H9 (cell line): ENCODE measurements around the gene MSX2. TPM values are rescaled to one million over a fixed set of nuclear protein-coding genes. Genes with fewer than 3 reads are reported as not detected.
A peak's percentile ranks its signal among the peaks of the same experiment; 100 is the strongest.

Source experiments
- DNase-seq: peaks from one replicate; pipeline ENCODE4 v3.0.0-alpha.2; 2017
- H2AFZ ChIP-seq: one replicate; pipeline ENCODE4 v1.6.1; 2013; ENCODE audit warnings: mild to moderate bottlenecking, low read length, control low read depth, moderate library complexity
- H2AK5ac ChIP-seq: 2 replicates; pipeline ENCODE4 v1.6.1; 2013; ENCODE audit warnings: low read length, control low read depth, mixed read lengths; ENCODE audit not compliant: insufficient read length
- H2BK120ac ChIP-seq: one replicate; pipeline ENCODE4 v1.6.1; 2013; ENCODE audit warnings: low read depth, mild to moderate bottlenecking, low read length, control low read depth, inconsistent platforms; ENCODE audit not compliant: poor library complexity, severe bottlenecking
- H2BK12ac ChIP-seq: 2 replicates; pipeline ENCODE4 v1.6.1; 2013; ENCODE audit warnings: low read length, control low read depth, mixed read lengths, low read depth; ENCODE audit not compliant: insufficient read length
- H2BK15ac ChIP-seq: 2 replicates; pipeline ENCODE4 v1.6.1; 2013; ENCODE audit warnings: low read depth, low read length, control low read depth
- H2BK20ac ChIP-seq: one replicate; pipeline ENCODE4 v1.6.1; 2013; ENCODE audit warnings: low read depth, mild to moderate bottlenecking, low read length, control low read depth, inconsistent platforms; ENCODE audit not compliant: poor library complexity, severe bottlenecking
- H2BK5ac ChIP-seq: 2 replicates; pipeline ENCODE4 v1.6.1; 2013; ENCODE audit warnings: low read length, control low read depth, mixed read lengths; ENCODE audit not compliant: insufficient read length
- H3K14ac ChIP-seq: 2 replicates; pipeline ENCODE4 v1.6.1; 2013; ENCODE audit warnings: low read length, control low read depth; ENCODE audit not compliant: insufficient read depth
- H3K18ac ChIP-seq: 2 replicates; pipeline ENCODE4 v1.6.1; 2013; ENCODE audit warnings: low read depth, mild to moderate bottlenecking, mixed read lengths, low read length, control low read depth; ENCODE audit not compliant: insufficient read length
- H3K23ac ChIP-seq: 2 replicates; pipeline ENCODE4 v1.6.1; 2013; ENCODE audit warnings: low read length, control low read depth, mixed read lengths, low read depth; ENCODE audit not compliant: insufficient read length
- H3K23me2 ChIP-seq: 2 replicates; pipeline ENCODE4 v1.6.1; 2013; ENCODE audit warnings: low read depth, mild to moderate bottlenecking, mixed read lengths, low read length, control low read depth; ENCODE audit not compliant: insufficient read length, poor library complexity, severe bottlenecking
- H3K27ac ChIP-seq: 2 replicates; pipeline ENCODE4 v1.5.1; 2013; ENCODE audit warnings: low read length, control low read depth, mixed read lengths, low read depth; ENCODE audit not compliant: insufficient read length
- H3K27me3 ChIP-seq: 2 replicates; pipeline ENCODE4 v1.6.1; 2013; ENCODE audit warnings: low read length, control low read depth, inconsistent platforms; ENCODE audit not compliant: insufficient read depth
- H3K4ac ChIP-seq: 2 replicates; pipeline ENCODE4 v1.6.1; 2013; ENCODE audit warnings: low read depth, mild to moderate bottlenecking, control low read depth, inconsistent platforms, low read length, moderate library complexity
- H3K4me1 ChIP-seq: 2 replicates; pipeline ENCODE4 v1.6.1; 2013; ENCODE audit warnings: low read length, control low read depth, inconsistent platforms; ENCODE audit not compliant: insufficient read depth
- H3K4me2 ChIP-seq: 2 replicates; pipeline ENCODE4 v1.6.1; 2013; ENCODE audit warnings: low read length, control low read depth, mixed read lengths; ENCODE audit not compliant: insufficient read length, insufficient read depth
- H3K56ac ChIP-seq: 2 replicates; pipeline ENCODE4 v1.6.1; 2013; ENCODE audit warnings: low read depth, mild to moderate bottlenecking, mixed read lengths, low read length, control low read depth; ENCODE audit not compliant: insufficient read length
- H3K79me1 ChIP-seq: 2 replicates; pipeline ENCODE4 v1.6.1; 2013; ENCODE audit warnings: low read depth, mild to moderate bottlenecking, moderate library complexity, low read length, control low read depth, inconsistent platforms; ENCODE audit not compliant: insufficient read depth, poor library complexity, severe bottlenecking
- H3K79me2 ChIP-seq: 2 replicates; pipeline ENCODE4 v1.6.1; 2013; ENCODE audit warnings: low read length, control low read depth, inconsistent platforms; ENCODE audit not compliant: insufficient read depth
- H3K9ac ChIP-seq: 2 replicates; pipeline ENCODE4 v1.6.1; 2013; ENCODE audit warnings: low read length, control low read depth, mixed read lengths; ENCODE audit not compliant: insufficient read length; ENCODE audit errors: extremely low read depth
- H3K9me3 ChIP-seq: one replicate; pipeline ENCODE4 v1.6.1; 2013; ENCODE audit warnings: low read depth, low read length, inconsistent platforms; ENCODE audit not compliant: control insufficient read depth
- H3T11ph ChIP-seq: one replicate; pipeline ENCODE4 v1.6.1; 2013; ENCODE audit warnings: mild to moderate bottlenecking, low read length, control low read depth, inconsistent platforms
- H4K20me1 ChIP-seq: one replicate; pipeline ENCODE4 v1.6.1; 2013; ENCODE audit not compliant: control insufficient read depth, insufficient read length, insufficient read depth
- H4K5ac ChIP-seq: 2 replicates; pipeline ENCODE4 v1.6.1; 2013; ENCODE audit warnings: low read depth, mild to moderate bottlenecking, mixed read lengths, low read length, control low read depth; ENCODE audit not compliant: insufficient read length
- H4K8ac ChIP-seq: replicated peaks from 2 replicates; pipeline ENCODE4 v1.6.1; 2013; ENCODE audit warnings: low read length, control low read depth, mixed read lengths, low read depth; ENCODE audit not compliant: insufficient read length
- H4K91ac ChIP-seq: 2 replicates; pipeline ENCODE4 v1.6.1; 2013; ENCODE audit warnings: low read depth, mild to moderate bottlenecking, moderate library complexity, mixed read lengths, low read length, control low read depth; ENCODE audit not compliant: insufficient read length
- H3K27ac Mint-ChIP-seq, 3 experiments: 2 replicates in 2 of 3; 3 replicates in 1 of 3; pipeline ENCODE4 v1.8.0; 2020 to 2021; ENCODE audit warnings: mixed read lengths in 3 of 3, mild to moderate bottlenecking in 1 of 3, moderate library complexity in 1 of 3
- H3K27me3 Mint-ChIP-seq: 2 replicates; pipeline ENCODE4 v1.8.0; 2021; ENCODE audit warnings: low read depth, mild to moderate bottlenecking, moderate library complexity, mixed read lengths
- H3K36me3 Mint-ChIP-seq, 3 experiments: 2 replicates in 2 of 3; 3 replicates in 1 of 3; pipeline ENCODE4 v1.8.0; 2020 to 2021; ENCODE audit warnings: low read depth in 3 of 3, mixed read lengths in 3 of 3; ENCODE audit not compliant: insufficient read depth in 1 of 3
- H3K4me1 Mint-ChIP-seq, 2 experiments: 2 replicates each; pipeline ENCODE4 v1.8.0; 2020; ENCODE audit warnings: mixed read lengths in 2 of 2
- H3K4me3 Mint-ChIP-seq, 2 experiments: 2 replicates in 1 of 2; 3 replicates in 1 of 2; pipeline ENCODE4 v1.8.0; 2020 to 2021; ENCODE audit warnings: mild to moderate bottlenecking in 2 of 2, mixed read lengths in 2 of 2, moderate library complexity in 1 of 2
- H3K9me3 Mint-ChIP-seq, 2 experiments: 2 replicates in 1 of 2; 3 replicates in 1 of 2; pipeline ENCODE4 v1.8.0; 2020; ENCODE audit warnings: mild to moderate bottlenecking in 2 of 2, mixed read lengths in 2 of 2, moderate library complexity in 1 of 2
- CTCF ChIP-seq: fragments of 200-600 bp; sonication (generic); conservative IDR thresholded peaks from 3 replicates; pipeline ENCODE4 v1.8.0; 2021; ENCODE audit warnings: antibody characterized with exemption, mild to moderate bottlenecking
- WGBS: extraction: QIAGEN DNeasy Blood & Tissue Kit; methylation state at CpG from one replicate; pipeline ENCODE4 v1.1.7; 2013; ENCODE audit warnings: missing lambda C conversion rate, low lambda C conversion rate, mixed read lengths; ENCODE audit not compliant: insufficient read length; ENCODE audit errors: extremely low coverage; 5-methylcytosine and 5-hydroxymethylcytosine counted together
- total RNA-seq: library from RNA; stranded (reverse); gene quantifications from 2 replicates; pipeline ENCODE4 v1.2.1, GENCODE V29; 2021

MSX2 gene
- total RNA-seq, 1 experiment from 2014 or later: 0.35 TPM

GRCh38 chr5:174721530-174722432 is 2.6 kb upstream of the MSX2 start:
- H2BK15ac ChIP-seq: no peak overlapping the region
- no peak overlapping the region for H4K5ac ChIP-seq
- no peak overlapping the region for H3K14ac ChIP-seq
- H2BK120ac ChIP-seq: no peak overlapping the region
- TF ChIP-seq CTCF: no peak
- H3K4me1 ChIP-seq: peaks cover 2% of the 10 kb centered on the region; the same call in 1 of the 2 replicates
- Mint-ChIP-seq H3K27me3 (peaks cover 97% of the 10 kb centered on the region), H3K9me3 (no peaks in the 10 kb centered on the region; a peak in 1 of 5 replicates), H3K36me3 (peaks cover 0 to 1% (median 0%) of the 10 kb centered on the region in 3 experiments; a peak in 1 of 7 replicates), H3K4me1 (peaks cover 36 to 46% of the 10 kb centered on the region in 2 experiments), H3K4me3 (peak overlapping the region; percentile 50 to 75), H3K27ac (no peak overlapping the region)
- H2BK20ac ChIP-seq: no peak overlapping the region
- WGBS: no CpG with 5 or more reads among the region's 19 CpGs
- H3K79me1 ChIP-seq: no peaks in the 10 kb centered on the region
- H3K56ac ChIP-seq: no peak overlapping the region
- H4K20me1 ChIP-seq: no peaks in the 10 kb centered on the region
- no peak overlapping the region for H2AK5ac ChIP-seq
- no peak overlapping the region for H2AFZ ChIP-seq
- peaks cover 25% of the 10 kb centered on the region for H3K23me2 ChIP-seq
- peak overlapping the region; percentile 80 for H3K4me2 ChIP-seq
- peaks cover 73% of the 10 kb centered on the region for H3K27me3 ChIP-seq
- H4K8ac ChIP-seq: no peak overlapping the region
- no peak overlapping the region for H2BK5ac ChIP-seq
- no peak overlapping the region for H3K27ac ChIP-seq
- H3K4ac ChIP-seq: no peak overlapping the region
- H3K79me2 ChIP-seq: no peaks in the 10 kb centered on the region
- H3K9me3 ChIP-seq: no peaks in the 10 kb centered on the region
- H3K9ac ChIP-seq: no peak overlapping the region
- H4K91ac ChIP-seq: no peak overlapping the region
- no peak overlapping the region for H3K18ac ChIP-seq
- no peak for DNase-seq
- no peak overlapping the region for H3K23ac ChIP-seq
- H2BK12ac ChIP-seq: no peak overlapping the region
- no peak overlapping the region for H3T11ph ChIP-seq
